Muscle of arm (tissue), 12 donors: ENCODE measurements around the gene C1orf141. TPM values are rescaled to one million over a fixed set of nuclear protein-coding genes. Genes with fewer than 3 reads are reported as not detected.

Experiments
- polyA plus RNA-seq, 12 donors: library from polyadenylated mRNA; unstranded; fragments of 120-200 nt; gene quantifications; one replicate each; pipeline ENCODE4 v1.2.1, GENCODE V29; 2013; ENCODE audit not compliant: insufficient read length in 12 of 12

The C1orf141 gene
- polyA plus RNA-seq, 12 donors, result not detected

Other genes with a start within 250 kb of the C1orf141 start
- gene DNAI4, start 210.1 kb downstream of the C1orf141 start, polyA plus RNA-seq, result 1 to 10 TPM in 10 of 12 donors, not detected in 2; 3.0 to 5.2 (median 3.9) TPM
- 100 to 1,000 TPM in 1 of 12 donors, 10 to 100 TPM in 11; 23.0 to 116 (median 25.9) TPM for gene MIER1, start 210.0 kb downstream of the C1orf141 start, polyA plus RNA-seq
- gene SLC35D1, start 80.8 kb downstream of the C1orf141 start, polyA plus RNA-seq, result 10 to 100 TPM in 1 of 12 donors, 1 to 10 TPM in 10, not detected in 1; 7.1 to 14.7 (median 8.7) TPM
- under 1 TPM in 5 of 12 donors, not detected in 7; 0.04 to 0.37 (median 0.08) TPM for gene IL23R, start 31.5 kb upstream of the C1orf141 start, polyA plus RNA-seq
- 1 to 10 TPM in 6 of 12 donors, under 1 TPM in 4, not detected in 2; 0.59 to 2.0 (median 1.2) TPM for gene IL12RB2, start 172.9 kb upstream of the C1orf141 start, polyA plus RNA-seq